Kidney (tissue), 14 donors: ENCODE results near the gene HOXA9. TPM values are rescaled to one million over a fixed set of nuclear protein-coding genes. Genes with fewer than 3 reads are reported as not detected.
A peak's percentile ranks its signal among the peaks of the same experiment; 100 is the strongest.

Source experiments
- DNase-seq, 5 donors: peaks; one replicate each; pipeline ENCODE4 v3.0.0-alpha.2; 2013 to 2020
- FAIRE-seq: peaks from 2 replicates; lab custom pipeline; 2012; peaks lifted over from hg19 to GRCh38; lab: Jason Lieb, UNC
- H3K27ac ChIP-seq, 2 donors: one replicate each; pipeline ENCODE4 v1.7.0; 2013; ENCODE audit warnings: low read depth in 2 of 2, low read length in 2 of 2, inconsistent platforms in 1 of 2
- H3K27me3 ChIP-seq: one replicate; pipeline ENCODE4 v1.7.1; 2013; ENCODE audit warnings: low read length, inconsistent platforms; ENCODE audit not compliant: control insufficient read depth, insufficient read depth
- H3K36me3 ChIP-seq, 3 donors: one replicate each; pipeline versions ENCODE4 v1.7.0 to v1.7.1; 2013; ENCODE audit warnings: low read length in 3 of 3, control low read depth in 1 of 3, inconsistent platforms in 1 of 3; ENCODE audit not compliant: insufficient read depth in 3 of 3, control insufficient read depth in 2 of 3
- H3K4me1 ChIP-seq, 3 donors: one replicate each; pipeline versions ENCODE4 v1.7.0 to v1.7.1; 2013; ENCODE audit warnings: low read length in 3 of 3, inconsistent platforms in 1 of 3, low read depth in 1 of 3; ENCODE audit not compliant: control insufficient read depth in 2 of 3, insufficient read depth in 2 of 3
- H3K4me3 ChIP-seq, 3 donors: one replicate each; pipeline versions ENCODE4 v1.7.0 to v1.8.1; 2013; ENCODE audit warnings: low read length in 3 of 3, control low read depth in 1 of 3, inconsistent platforms in 1 of 3
- H3K9ac ChIP-seq, 3 donors: one replicate each; pipeline versions ENCODE4 v1.7.0 to v1.7.1; 2013; ENCODE audit warnings: low read length in 3 of 3, control low read depth in 1 of 3, inconsistent platforms in 1 of 3
- H3K9me3 ChIP-seq, 3 donors: one replicate each; pipeline versions ENCODE4 v1.7.0 to v1.7.1; 2013; ENCODE audit warnings: low read length in 3 of 3, control low read depth in 1 of 3, inconsistent platforms in 1 of 3; ENCODE audit not compliant: control insufficient read depth in 2 of 3, insufficient read depth in 1 of 3
- CTCF ChIP-seq: IDR thresholded peaks from 3 replicates; pipeline ENCODE4 v1.5.1; 2012; ENCODE audit warnings: mild to moderate bottlenecking, moderate library complexity, borderline replicate concordance; ENCODE audit not compliant: insufficient read depth; ENCODE audit errors: extremely low read depth
- intact Hi-C: fragments of 100-400 bp; cut with DNase I; formaldehyde crosslinking; loops from one replicate; pipeline ENCODE4 v1.11.1; 2022
- polyA plus RNA-seq: library from polyadenylated mRNA; stranded (reverse); fragments of 350-450 nt; fragmentation: Illumina TruSeq; extraction: RNeasy Lipid Tissue Mini Kit (QIAGEN cat#74804); gene quantifications from one replicate; pipeline ENCODE4 v1.2.3, GENCODE V29; 2014; ENCODE audit warnings: low read depth, low replicate concordance; ENCODE audit not compliant: insufficient read depth
- total RNA-seq: library from RNA; stranded (reverse); fragmentation: NEBNext Ultra II Directional; extraction: Animal tissue kit (Norgen Biotek cat#: 25700); gene quantifications from one replicate; pipeline ENCODE4 v1.2.1, GENCODE V29; 2021
- donor health status: control.
- donor health status: control.
- donor health status: control.
- donor health status: control.
- donor health status: control.
- donor health status: DM: yes; HTN: yes; CAD: no.
- donor health status: Normal renal cell carcinoma (clear cell type).

The HOXA9 gene
- total and polyA plus RNA-seq, 2 donors from 2014 or later: 36.7 to 36.8 TPM

GRCh38 chr7:27187475-27188385 lies 22.4 kb upstream of the HOXA9 start:
- H3K4me3 ChIP-seq: peak overlapping the region; percentile 10 to 54 (median 43)
- peak; percentile 69 to 85 (median 76) for DNase-seq
- intact Hi-C loops: no loop called here

GRCh38 chr7:27186668-27187474 lies 21.5 kb upstream of the HOXA9 start:
- H3K9ac ChIP-seq: peak overlapping the region in 2 of 3 donors; percentile 67 to 74
- intact Hi-C loops: no loop called here
- FAIRE-seq: no peak

More at GRCh38 chr7:27187475-27188385, 22.4 kb upstream of the HOXA9 start:
- FAIRE-seq: no peak
- H3K27ac ChIP-seq: peak overlapping the region; percentile 59 to 71
- H3K9me3 ChIP-seq: no peaks in the 10 kb centered on the region
- no peaks in the 10 kb centered on the region for H3K36me3 ChIP-seq
- peaks cover 15% of the 10 kb centered on the region for H3K27me3 ChIP-seq
- peak overlapping the region; percentile 17 to 74 (median 34) for H3K9ac ChIP-seq
- peaks cover 0 to 4% (median 0%) of the 10 kb centered on the region in 3 donors for H3K4me1 ChIP-seq
- TF ChIP-seq CTCF: no peak

More at GRCh38 chr7:27186668-27187474, 21.5 kb upstream of the HOXA9 start:
- DNase-seq: peak; percentile 35 to 85 (median 52)
- no peaks in the 10 kb centered on the region for H3K9me3 ChIP-seq
- H3K27ac ChIP-seq: peak overlapping the region; percentile 87 to 92
- H3K4me1 ChIP-seq: peaks cover 0 to 4% (median 0%) of the 10 kb centered on the region in 3 donors
- peak overlapping the region in 2 of 3 donors; percentile 68 to 95 for H3K4me3 ChIP-seq
- no peaks in the 10 kb centered on the region for H3K36me3 ChIP-seq
- peaks cover 10% of the 10 kb centered on the region for H3K27me3 ChIP-seq
- no peak for TF ChIP-seq CTCF
